ENCODE data around the gene CHMP2A. TPM values are rescaled to one million over a fixed set of nuclear protein-coding genes. Genes with fewer than 3 reads are reported as not detected.

CHMP2A gene
- total RNA-seq, 1 experiment from 2014 or later: 191 TPM

DNA sequence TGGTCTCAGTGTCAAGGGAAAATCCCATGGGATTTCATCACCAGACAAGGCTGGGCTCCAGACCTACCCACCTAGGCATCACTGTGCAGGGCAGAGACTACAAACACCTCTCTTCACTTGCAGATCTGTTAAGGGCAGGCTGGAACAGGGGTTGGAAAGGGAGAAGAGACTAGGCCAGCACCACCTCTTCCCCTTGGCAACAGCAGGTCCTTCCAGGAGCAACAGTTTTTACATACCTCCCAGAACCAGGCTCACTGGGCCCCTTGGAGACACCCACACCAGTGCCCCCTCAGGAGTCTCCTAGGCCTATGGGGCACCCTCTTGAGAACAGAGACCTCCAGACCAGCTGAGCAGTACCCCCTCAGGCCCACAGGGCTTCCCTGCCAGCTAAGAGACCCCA lies 6.0 kb upstream of the CHMP2A start:
- DNase-seq (ENCODE audit: low read depth, low spot score) (no peak), ATAC-seq (no peak)
- no TSS peak for BruUV-seq (replicated peaks)
- Histone ChIP-seq H3K27me3 (ENCODE audit: control insufficient read depth, insufficient read depth, low read length) (no peaks in the 10 kb centered on the region), H3K9me3 (ENCODE audit: control insufficient read depth, insufficient read depth, low read depth, low read length) (no peaks in the 10 kb centered on the region), H3K27ac (ENCODE audit: low read length) (peak overlapping the region; percentile 100), H3K4me1 (ENCODE audit: control insufficient read depth, insufficient read depth, low read length) (peaks cover 24% of the 10 kb centered on the region), H3K4me3 (ENCODE audit: low read depth in 2 of 2, low read length in 2 of 2) (no peak overlapping the region), H3K36me3 (ENCODE audit: control insufficient read depth, insufficient read depth, low read length) (no peaks in the 10 kb centered on the region)
- intact Hi-C loops (cut with micrococcal nuclease; ENCODE audit: unreplicated experiment) (no loop called here), in situ Hi-C loops (cut with HindIII; ENCODE audit: low pct_unique_long_range_greater_than_20kb, low sequenced_read_pairs) (no loop called here)
- TF ChIP-seq CTCF (IDR thresholded peaks at IDR 0.05) (no peak), REST (IDR thresholded peaks at IDR 0.05; ENCODE audit: insufficient read depth in 1 of 2, low read depth in 2 of 2, low read length in 1 of 2) (no peak), SIN3A (IDR thresholded peaks at IDR 0.05; ENCODE audit: borderline replicate concordance, insufficient read depth, low read depth, low read length) (no peak), POLR2AphosphoS5 (IDR thresholded peaks at IDR 0.05; ENCODE audit: low read depth, low read length) (no peak; the same call in 1 of the 2 replicates), TCF7L2 (IDR thresholded peaks at IDR 0.05; ENCODE audit: low read depth, low read length) (no peak)
- POLR2A ChIA-PET: interaction anchor here (0.6 kb wide), 1 partner anchor 40 kb away, joined by 10 read pairs; no protein-coding TSS in a partner anchor
- CTCF ChIA-PET: no interaction called here

- ATAC-seq (no peak), DNase-seq (ENCODE audit: low read depth, low spot score) (no peak)
- Histone ChIP-seq H3K27me3 (ENCODE audit: control insufficient read depth, insufficient read depth, low read length) (no peaks in the 10 kb centered on the region), H3K9me3 (ENCODE audit: control insufficient read depth, insufficient read depth, low read depth, low read length) (no peaks in the 10 kb centered on the region), H3K36me3 (ENCODE audit: control insufficient read depth, insufficient read depth, low read length) (no peaks in the 10 kb centered on the region), H3K4me1 (ENCODE audit: control insufficient read depth, insufficient read depth, low read length) (peaks cover 31% of the 10 kb centered on the region), H3K27ac (ENCODE audit: low read length) (peak overlapping the region; percentile 100), H3K4me3 (ENCODE audit: low read depth in 2 of 2, low read length in 2 of 2) (peak overlapping the region; percentile 66 to 77)
- ChIA-PET POLR2A (interaction anchor here (0.5 to 1.0 kb wide), 4 partner anchors 14 to 790 kb away, joined by 3 to 23 read pairs (median 7); no protein-coding TSS in a partner anchor), CTCF (interaction anchor here (0.8 kb wide), 1 partner anchor 40 kb away, joined by 3 read pairs; the partner anchor contains the start of gene ZBTB45)
- in situ Hi-C loops (cut with HindIII; ENCODE audit: low pct_unique_long_range_greater_than_20kb, low sequenced_read_pairs): no loop called here
- intact Hi-C loops (cut with micrococcal nuclease; ENCODE audit: unreplicated experiment): no loop called here
- no peak for TF ChIP-seq SIN3A (IDR thresholded peaks at IDR 0.05; ENCODE audit: borderline replicate concordance, insufficient read depth, low read depth, low read length)
- no peak for TF ChIP-seq TCF7L2 (IDR thresholded peaks at IDR 0.05; ENCODE audit: low read depth, low read length)
- TF ChIP-seq POLR2AphosphoS5 (IDR thresholded peaks at IDR 0.05; ENCODE audit: low read depth, low read length): no peak; the same call in 1 of the 2 replicates
- no peak for TF ChIP-seq REST (IDR thresholded peaks at IDR 0.05; ENCODE audit: insufficient read depth in 1 of 2, low read depth in 2 of 2, low read length in 1 of 2)
- TF ChIP-seq CTCF (IDR thresholded peaks at IDR 0.05): no peak
- TSS peak; percentile 80 for BruUV-seq (replicated peaks)
Observed at GRCh38 chr19:58560007-58560887, 5.3 kb upstream of the CHMP2A start.
